Small intestine (tissue), 7 donors: ENCODE results near the gene GMDS. TPM values are rescaled to one million over a fixed set of nuclear protein-coding genes. Genes with fewer than 3 reads are reported as not detected.

Experiments
- DNase-seq, 2 donors: peaks; one replicate each; pipeline versions ENCODE4 v3.0.0 to v3.0.0-alpha.2; 2013
- FAIRE-seq: peaks from 2 replicates; lab custom pipeline; 2012; peaks lifted over from hg19 to GRCh38; lab: Jason Lieb, UNC
- H3K27ac ChIP-seq, 3 donors: one replicate each; pipeline ENCODE4 v1.5.1; 2013; ENCODE audit warnings: low read length in 2 of 3, mild to moderate bottlenecking in 2 of 3, control low read depth in 1 of 3, inconsistent platforms in 1 of 3, low read depth in 1 of 3, moderate library complexity in 1 of 3
- H3K27me3 ChIP-seq, 3 donors: one replicate each; pipeline ENCODE4 v1.6.1; 2013; ENCODE audit warnings: low read length in 3 of 3, inconsistent platforms in 1 of 3; ENCODE audit not compliant: control insufficient read depth in 3 of 3, insufficient read depth in 3 of 3
- H3K36me3 ChIP-seq, 3 donors: one replicate each; pipeline ENCODE4 v1.6.1; 2013; ENCODE audit warnings: low read length in 3 of 3, inconsistent platforms in 1 of 3, low read depth in 1 of 3, mild to moderate bottlenecking in 1 of 3, moderate library complexity in 1 of 3; ENCODE audit not compliant: control insufficient read depth in 3 of 3, insufficient read depth in 2 of 3
- H3K4me1 ChIP-seq, 3 donors: one replicate each; pipeline ENCODE4 v1.6.1; 2013; ENCODE audit warnings: low read length in 2 of 3, inconsistent platforms in 1 of 3, low read depth in 1 of 3, mild to moderate bottlenecking in 1 of 3, moderate library complexity in 1 of 3; ENCODE audit not compliant: control insufficient read depth in 3 of 3, insufficient read depth in 2 of 3
- H3K4me3 ChIP-seq, 3 donors: one replicate each; pipeline ENCODE4 v1.5.1; 2013; ENCODE audit warnings: low read length in 3 of 3, control low read depth in 1 of 3, inconsistent platforms in 1 of 3, low read depth in 1 of 3, mild to moderate bottlenecking in 1 of 3, moderate library complexity in 1 of 3
- H3K9me3 ChIP-seq, 2 donors: one replicate each; pipeline ENCODE4 v1.6.1; 2013; ENCODE audit warnings: low read depth in 1 of 2, low read length in 1 of 2; ENCODE audit not compliant: control insufficient read depth in 2 of 2, insufficient read depth in 1 of 2
- WGBS, 3 donors: extraction: QIAGEN DNeasy Blood & Tissue Kit; methylation state at CpG; one replicate each; pipeline ENCODE4 v1.1.7; 2013; 5-methylcytosine and 5-hydroxymethylcytosine counted together
- polyA plus RNA-seq, 4 donors: library from polyadenylated mRNA; stranded (reverse) in 3 of 4; unstranded in 1 of 4; fragments of 200-250 nt in 3 of 4; fragments of 120-200 nt in 1 of 4; gene quantifications; one replicate each; pipeline versions ENCODE4 v1.2.1 to v1.2.3, GENCODE V29; 2013
- donor health status: healthy with polysubstance abuse.
- donor health status: control.
- donor health status: control.
- donor health status: Bipolar disorder and iron deficiency.
- donor health status: healthy.

The GMDS gene
- polyA plus RNA-seq, 4 donors, result 64.5 to 243 (median 200) TPM

- Histone ChIP-seq H3K36me3 (peaks cover 4 to 6% (median 6%) of the 10 kb centered on the region in 3 donors), H3K27me3 (no peaks in the 10 kb centered on the region), H3K4me3 (no peak overlapping the region), H3K9me3 (no peaks in the 10 kb centered on the region), H3K27ac (no peak overlapping the region), H3K4me1 (no peaks in the 10 kb centered on the region)
- DNase-seq, result no peak
- FAIRE-seq, result no peak
- WGBS, 3 donors, result 88 to 98% (median 94%) methylated on average over 2 of the region's 2 CpGs
These were observed 281.8 kb downstream of the GMDS start for GRCh38 chr6:1963596-1963995.

GRCh38 chr6:1962201-1962600, 283.2 kb downstream of the GMDS start:
- Histone ChIP-seq H3K4me3 (no peak overlapping the region), H3K27ac (no peak overlapping the region), H3K4me1 (no peaks in the 10 kb centered on the region), H3K36me3 (peaks cover 4 to 6% (median 6%) of the 10 kb centered on the region in 3 donors), H3K27me3 (no peaks in the 10 kb centered on the region), H3K9me3 (no peaks in the 10 kb centered on the region)
- 97 to 100% (median 100%) methylated on average over 3 of the region's 3 CpGs for WGBS, 3 donors
- DNase-seq, result no peak
- no peak for FAIRE-seq

GRCh38 chr6:1960486-1961142, 284.8 kb downstream of the GMDS start:
- FAIRE-seq, result no peak
- no peaks in the 10 kb centered on the region for H3K27me3 ChIP-seq
- 90 to 94% (median 93%) methylated on average over 13 of the region's 13 CpGs for WGBS, 3 donors
- no peak overlapping the region for H3K27ac ChIP-seq
- no peak for DNase-seq
- H3K9me3 ChIP-seq, result no peaks in the 10 kb centered on the region
- no peaks in the 10 kb centered on the region for H3K4me1 ChIP-seq
- no peak overlapping the region for H3K4me3 ChIP-seq
- peaks cover 4 to 6% (median 6%) of the 10 kb centered on the region in 3 donors for H3K36me3 ChIP-seq

GRCh38 chr6:1958257-1958656, 287.1 kb downstream of the GMDS start:
- no peak overlapping the region for H3K4me3 ChIP-seq
- H3K9me3 ChIP-seq, result no peaks in the 10 kb centered on the region
- no peak overlapping the region for H3K27ac ChIP-seq
- FAIRE-seq (no peak), DNase-seq (no peak)
- H3K27me3 ChIP-seq, result no peaks in the 10 kb centered on the region
- peaks cover 4 to 6% (median 6%) of the 10 kb centered on the region in 3 donors for H3K36me3 ChIP-seq
- 84 to 91% (median 85%) methylated on average over 4 of the region's 4 CpGs for WGBS, 3 donors
- no peaks in the 10 kb centered on the region for H3K4me1 ChIP-seq

GRCh38 chr6:1957746-1958145, 287.7 kb downstream of the GMDS start:
- no peak overlapping the region for H3K4me3 ChIP-seq
- no peaks in the 10 kb centered on the region for H3K9me3 ChIP-seq
- no peaks in the 10 kb centered on the region for H3K27me3 ChIP-seq
- no peaks in the 10 kb centered on the region for H3K4me1 ChIP-seq
- no peak for DNase-seq
- 71 to 92% (median 74%) methylated on average over 5 of the region's 5 CpGs for WGBS, 3 donors
- FAIRE-seq, result no peak
- H3K36me3 ChIP-seq, result peaks cover 4 to 8% (median 6%) of the 10 kb centered on the region in 3 donors
- H3K27ac ChIP-seq, result no peak overlapping the region

GRCh38 chr6:1952740-1953360, 292.6 kb downstream of the GMDS start:
- no peak overlapping the region for H3K27ac ChIP-seq
- no peaks in the 10 kb centered on the region for H3K27me3 ChIP-seq
- no peak for DNase-seq
- no peak overlapping the region for H3K4me3 ChIP-seq
- no peak for FAIRE-seq
- H3K36me3 ChIP-seq, result peaks cover 0 to 10% (median 10%) of the 10 kb centered on the region in 3 donors
- H3K9me3 ChIP-seq, result no peaks in the 10 kb centered on the region
- 95 to 98% (median 96%) methylated on average over 14 of the region's 14 CpGs for WGBS, 3 donors
- no peaks in the 10 kb centered on the region for H3K4me1 ChIP-seq

- no peak for FAIRE-seq
- peaks cover 0 to 12% (median 10%) of the 10 kb centered on the region in 3 donors for H3K36me3 ChIP-seq
- H3K9me3 ChIP-seq, result no peaks in the 10 kb centered on the region
- no peaks in the 10 kb centered on the region for H3K4me1 ChIP-seq
- no peaks in the 10 kb centered on the region for H3K27me3 ChIP-seq
- no peak overlapping the region for H3K27ac ChIP-seq
- no peak overlapping the region for H3K4me3 ChIP-seq
- WGBS, 3 donors, result 88 to 93% (median 89%) methylated on average over 6 of the region's 6 CpGs
- no peak for DNase-seq
These were observed 294.8 kb downstream of the GMDS start for GRCh38 chr6:1950631-1951030.

GRCh38 chr6:1949538-1949937, 295.9 kb downstream of the GMDS start:
- DNase-seq (no peak), FAIRE-seq (no peak)
- Histone ChIP-seq H3K4me3 (no peak overlapping the region), H3K27ac (no peak overlapping the region), H3K4me1 (no peaks in the 10 kb centered on the region), H3K27me3 (no peaks in the 10 kb centered on the region), H3K36me3 (peaks cover 0 to 12% (median 12%) of the 10 kb centered on the region in 3 donors), H3K9me3 (no peaks in the 10 kb centered on the region)
- 97 to 100% (median 100%) methylated on average over 2 of the region's 2 CpGs for WGBS, 3 donors
